ENCODE measurements around the gene DOCK6.

Gene DOCK6

GRCh38 chr19:11208561-11209471, 53.5 kb downstream of the DOCK6 start:
- no peak for DNase-seq (ENCODE audit: low read depth)
- H3K4me3 ChIP-seq (ENCODE audit: control insufficient read depth, low read depth, low read length), result no peak overlapping the region
- TF ChIP-seq CTCF (IDR thresholded peaks at IDR 0.05; ENCODE audit: control insufficient read depth, insufficient read depth, low read depth, low read length, missing control alignments), result no peak

- H3K4me3 ChIP-seq (ENCODE audit: control insufficient read depth, low read depth, low read length), result no peak overlapping the region
- no peak for TF ChIP-seq CTCF (IDR thresholded peaks at IDR 0.05; ENCODE audit: control insufficient read depth, insufficient read depth, low read depth, low read length, missing control alignments)
- no peak for DNase-seq (ENCODE audit: low read depth)
Observed at GRCh38 chr19:11205939-11206570, 56.3 kb downstream of the DOCK6 start.

- TF ChIP-seq CTCF (IDR thresholded peaks at IDR 0.05; ENCODE audit: control insufficient read depth, insufficient read depth, low read depth, low read length, missing control alignments), result no peak
- no peak for DNase-seq (ENCODE audit: low read depth)
- no peak overlapping the region for H3K4me3 ChIP-seq (ENCODE audit: control insufficient read depth, low read depth, low read length)
Observed at GRCh38 chr19:11204943-11205349, 57.4 kb downstream of the DOCK6 start.

- no peak for DNase-seq (ENCODE audit: low read depth)
- no peak for TF ChIP-seq CTCF (IDR thresholded peaks at IDR 0.05; ENCODE audit: control insufficient read depth, insufficient read depth, low read depth, low read length, missing control alignments)
- no peak overlapping the region for H3K4me3 ChIP-seq (ENCODE audit: control insufficient read depth, low read depth, low read length)
Observed at GRCh38 chr19:11204076-11204602, 58.2 kb downstream of the DOCK6 start.

GRCh38 chr19:11203194-11204075, 58.9 kb downstream of the DOCK6 start:
- H3K4me3 ChIP-seq (ENCODE audit: control insufficient read depth, low read depth, low read length), result no peak overlapping the region
- peak; percentile 97 for TF ChIP-seq CTCF (IDR thresholded peaks at IDR 0.05; ENCODE audit: control insufficient read depth, insufficient read depth, low read depth, low read length, missing control alignments)
- DNase-seq (ENCODE audit: low read depth), result peak; percentile 67
